GM21381 (cell line): Measurements from ENCODE around the gene AXIN1.
"Not testable (repeated sequence)": the region's sequence is repeated elsewhere in the genome, so short reads cannot be mapped to it uniquely, and the experiment has no call there.

Source experiments
- ATAC-seq: cut with Tn5 transposase; IDR thresholded peaks from one replicate; pipeline ENCODE4 v1.9.1; 2021; ENCODE audit warnings: mild to moderate bottlenecking, moderate library complexity; ENCODE audit not compliant: unreplicated experiment

Gene AXIN1, protein sequence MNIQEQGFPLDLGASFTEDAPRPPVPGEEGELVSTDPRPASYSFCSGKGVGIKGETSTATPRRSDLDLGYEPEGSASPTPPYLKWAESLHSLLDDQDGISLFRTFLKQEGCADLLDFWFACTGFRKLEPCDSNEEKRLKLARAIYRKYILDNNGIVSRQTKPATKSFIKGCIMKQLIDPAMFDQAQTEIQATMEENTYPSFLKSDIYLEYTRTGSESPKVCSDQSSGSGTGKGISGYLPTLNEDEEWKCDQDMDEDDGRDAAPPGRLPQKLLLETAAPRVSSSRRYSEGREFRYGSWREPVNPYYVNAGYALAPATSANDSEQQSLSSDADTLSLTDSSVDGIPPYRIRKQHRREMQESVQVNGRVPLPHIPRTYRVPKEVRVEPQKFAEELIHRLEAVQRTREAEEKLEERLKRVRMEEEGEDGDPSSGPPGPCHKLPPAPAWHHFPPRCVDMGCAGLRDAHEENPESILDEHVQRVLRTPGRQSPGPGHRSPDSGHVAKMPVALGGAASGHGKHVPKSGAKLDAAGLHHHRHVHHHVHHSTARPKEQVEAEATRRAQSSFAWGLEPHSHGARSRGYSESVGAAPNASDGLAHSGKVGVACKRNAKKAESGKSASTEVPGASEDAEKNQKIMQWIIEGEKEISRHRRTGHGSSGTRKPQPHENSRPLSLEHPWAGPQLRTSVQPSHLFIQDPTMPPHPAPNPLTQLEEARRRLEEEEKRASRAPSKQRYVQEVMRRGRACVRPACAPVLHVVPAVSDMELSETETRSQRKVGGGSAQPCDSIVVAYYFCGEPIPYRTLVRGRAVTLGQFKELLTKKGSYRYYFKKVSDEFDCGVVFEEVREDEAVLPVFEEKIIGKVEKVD

DNA sequence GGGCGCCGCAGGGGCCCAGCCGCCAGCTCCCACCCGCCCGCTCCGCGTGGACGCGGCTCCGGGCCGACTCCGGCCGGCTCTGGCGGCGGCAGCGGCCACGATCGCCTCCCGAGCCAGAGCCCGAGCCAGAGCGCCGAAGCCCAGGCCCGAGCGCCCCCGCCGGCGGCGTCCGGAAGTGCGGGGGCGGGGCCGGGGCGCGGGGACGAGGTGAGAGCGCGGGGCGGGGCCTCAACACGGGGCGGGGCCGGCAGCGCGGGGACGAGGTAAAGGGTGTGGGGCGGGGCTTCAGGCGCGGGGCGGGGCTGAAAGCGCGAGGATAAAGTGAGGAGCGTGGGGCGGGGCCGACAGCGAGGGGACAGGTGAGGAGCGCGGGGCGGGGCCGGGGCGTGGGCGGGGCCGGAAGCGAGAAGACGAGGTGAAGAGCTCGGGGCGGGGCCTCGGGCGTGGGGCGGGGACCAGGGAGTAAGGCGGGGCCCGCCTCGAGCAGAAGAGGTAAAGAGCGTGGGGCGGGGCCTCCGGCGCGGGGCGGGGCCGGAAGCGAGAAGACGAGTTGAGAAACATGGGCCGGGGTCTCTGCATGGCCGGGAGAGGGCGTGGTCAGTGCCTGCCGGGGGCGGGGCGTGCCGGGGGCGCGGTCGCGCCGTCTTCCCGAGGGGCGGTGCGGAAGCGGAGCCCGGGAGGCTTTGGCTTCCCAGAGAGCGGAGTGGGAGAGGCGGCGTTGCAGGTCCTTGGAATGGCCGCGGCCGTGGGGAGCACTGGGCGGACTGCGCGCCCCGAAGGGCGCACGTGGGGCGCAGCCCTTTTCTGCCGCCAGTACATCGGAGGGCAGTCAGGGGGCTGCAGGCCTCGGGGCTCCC lies at the start of gene AXIN1:
TSS of gene AXIN1 (minus strand) at position 177 of the 857 bp plus-strand sequence. CDS start 5,698 bp downstream, outside the sequence.
- peak; percentile 51 for ATAC-seq

DNA sequence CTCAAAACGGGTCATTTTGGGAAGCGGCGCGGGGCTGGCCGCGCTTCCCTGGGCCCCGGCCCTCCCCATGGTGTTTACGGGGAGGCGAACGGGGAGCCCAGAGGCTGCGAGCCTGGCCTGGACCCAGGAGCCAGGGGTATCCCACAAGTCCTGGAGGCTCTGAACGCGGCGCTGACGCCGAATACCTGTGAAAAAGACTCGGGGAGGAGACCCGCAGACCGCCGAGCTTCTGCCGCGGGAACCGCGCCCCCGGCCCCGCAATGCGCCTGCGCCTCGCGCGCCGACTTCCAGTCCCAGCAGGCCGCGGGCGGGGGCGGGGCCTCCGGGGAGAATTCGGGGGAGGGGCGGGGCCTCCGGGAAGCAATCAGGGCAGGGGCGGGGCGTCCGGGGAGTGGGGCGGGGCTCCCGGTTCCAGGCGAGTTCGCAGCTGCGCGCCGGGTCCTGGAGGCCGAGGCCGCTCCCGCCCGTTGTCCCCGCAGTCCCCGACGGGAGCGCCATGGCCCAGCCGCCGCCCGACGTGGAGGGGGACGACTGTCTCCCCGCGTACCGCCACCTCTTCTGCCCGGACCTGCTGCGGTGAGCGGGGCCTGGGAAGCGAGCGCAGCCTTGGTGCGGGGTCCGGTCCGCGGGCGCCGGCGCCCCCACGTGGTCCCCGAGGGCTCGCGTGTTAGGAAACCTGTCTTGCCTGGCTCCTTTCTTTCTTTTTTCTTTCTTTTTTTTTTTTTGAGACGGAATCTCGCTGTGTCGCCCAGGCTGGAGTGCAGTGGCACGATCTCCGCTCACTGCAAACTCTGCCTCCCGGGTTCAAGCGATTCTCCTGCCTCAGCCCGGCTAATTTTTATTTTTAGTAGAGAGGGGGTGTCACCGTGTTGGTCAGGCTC lies 49.2 kb upstream of the AXIN1 start, which contains the start of gene DECR2:
TSS of gene DECR2 (plus strand) at position 418 of the 881 bp plus-strand sequence. CDS start at position 497, 79 bp downstream.
- peak; percentile 49 for ATAC-seq

DNA sequence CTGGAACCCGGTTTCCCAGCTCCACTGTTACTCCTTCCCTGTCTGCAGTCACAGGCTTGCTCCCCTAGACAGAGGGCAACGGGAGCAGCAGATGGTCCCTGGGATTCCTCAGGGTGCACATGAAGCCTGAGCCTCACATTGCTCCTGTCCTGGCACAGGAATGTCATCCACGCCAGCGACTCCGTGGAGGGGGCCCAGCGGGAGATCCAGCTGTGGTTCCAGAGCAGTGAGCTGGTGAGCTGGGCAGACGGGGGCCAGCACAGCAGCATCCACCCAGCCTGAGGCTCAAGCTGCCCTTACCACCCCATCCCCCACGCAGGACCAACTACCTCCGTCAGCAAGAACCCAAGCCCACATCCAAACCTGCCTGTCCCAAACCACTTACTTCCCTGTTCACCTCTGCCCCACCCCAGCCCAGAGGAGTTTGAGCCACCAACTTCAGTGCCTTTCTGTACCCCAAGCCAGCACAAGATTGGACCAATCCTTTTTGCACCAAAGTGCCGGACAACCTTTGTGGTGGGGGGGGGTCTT lies 47.6 kb upstream of the AXIN1 start:
- ATAC-seq: no peak

DNA sequence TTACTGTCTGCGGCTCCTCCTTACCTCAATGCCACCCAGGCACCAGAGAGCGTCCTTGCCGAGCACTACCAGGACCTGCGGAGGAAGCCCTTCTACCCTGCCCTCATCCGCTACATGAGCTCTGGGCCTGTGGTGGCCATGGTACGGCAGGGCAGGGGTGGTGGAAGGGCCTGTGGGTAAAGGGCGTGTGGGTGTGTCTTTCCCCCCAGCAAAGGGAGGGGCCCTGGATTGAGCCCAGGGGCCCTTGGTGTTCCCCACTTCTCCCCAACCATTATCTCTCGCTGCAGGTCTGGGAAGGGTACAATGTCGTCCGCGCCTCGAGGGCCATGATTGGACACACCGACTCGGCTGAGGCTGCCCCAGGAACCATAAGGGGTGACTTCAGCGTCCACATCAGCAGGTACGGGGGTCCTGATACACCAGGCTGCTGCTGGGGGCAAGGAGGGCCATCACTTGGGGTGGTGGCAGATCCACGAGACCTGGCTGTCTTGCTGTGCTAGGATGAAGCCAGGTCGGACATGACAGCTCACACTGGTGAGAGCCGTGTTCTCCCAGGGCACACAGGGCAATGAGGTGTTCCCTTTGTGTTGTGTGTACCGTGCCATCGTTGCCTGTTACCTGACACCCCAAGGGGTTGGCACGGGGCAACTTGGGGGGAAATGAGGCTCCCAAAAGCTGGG lies 47.0 kb upstream of the AXIN1 start:
- no peak for ATAC-seq

DNA sequence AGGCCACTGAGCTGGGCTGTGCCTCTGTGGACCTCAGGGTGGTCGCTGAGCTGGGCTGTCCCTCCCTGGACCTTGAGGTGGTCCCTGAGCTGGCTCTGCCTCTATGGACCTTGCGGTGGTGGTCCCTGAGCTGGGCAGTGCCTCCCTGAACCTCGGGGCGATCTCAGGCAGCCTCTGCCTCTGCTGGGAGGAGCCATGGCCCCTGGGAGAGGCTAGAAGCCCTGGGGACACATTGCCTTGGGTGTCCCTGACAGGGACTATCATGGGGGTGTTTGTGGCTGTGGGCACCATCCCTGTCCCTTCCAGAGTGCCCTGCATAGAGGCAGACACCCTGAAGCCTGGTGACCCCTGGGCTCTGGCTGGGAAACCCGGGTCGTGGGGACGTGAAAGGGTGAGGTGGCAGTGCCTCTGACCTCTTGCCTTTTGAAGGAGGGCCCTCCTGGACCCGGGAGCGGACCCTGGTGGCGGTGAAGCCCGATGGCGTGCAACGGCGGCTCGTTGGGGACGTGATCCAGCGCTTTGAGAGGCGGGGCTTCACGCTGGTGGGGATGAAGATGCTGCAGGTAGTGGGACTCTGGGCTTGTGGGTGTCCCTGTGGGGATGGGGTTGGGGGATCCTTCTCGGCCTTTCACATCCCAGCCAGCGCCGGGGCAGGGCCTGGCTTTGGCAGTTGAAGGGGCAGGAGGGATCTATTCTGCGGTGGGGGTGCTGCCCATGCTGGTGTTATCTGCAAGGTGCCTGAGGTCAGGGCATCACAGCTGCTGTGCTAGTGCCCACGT lies 46.2 kb upstream of the AXIN1 start:
- ATAC-seq: no peak

DNA sequence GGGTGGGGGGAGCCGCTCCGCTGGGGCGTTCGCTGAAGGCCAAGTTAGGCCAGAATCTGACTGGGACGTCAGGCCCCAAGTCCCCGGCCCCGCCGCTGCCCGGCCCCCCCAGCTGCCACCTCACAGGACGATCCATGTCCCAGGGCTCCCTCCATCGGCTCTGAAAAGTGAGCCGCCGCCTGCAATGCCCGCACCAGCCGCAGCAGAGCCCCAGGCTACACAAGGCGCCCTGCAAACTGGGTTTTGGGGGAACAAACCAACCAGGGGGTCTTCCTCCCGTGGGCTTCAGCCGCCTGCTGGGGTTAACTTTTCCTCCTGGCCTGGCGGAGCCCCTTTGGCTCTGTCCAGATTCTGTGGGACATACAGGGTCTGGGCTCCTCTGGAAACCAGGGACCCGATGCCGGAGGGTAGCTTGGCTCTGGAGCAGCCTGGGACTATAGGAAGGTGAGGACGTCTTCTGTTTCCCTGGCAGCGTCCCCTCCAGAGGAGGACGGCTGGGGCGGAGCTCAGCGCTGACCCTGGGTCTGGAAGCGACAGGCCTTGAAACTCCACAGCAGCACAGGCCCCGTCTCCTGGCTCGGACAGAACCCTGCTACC lies 45.3 kb upstream of the AXIN1 start:
- no peak for ATAC-seq

DNA sequence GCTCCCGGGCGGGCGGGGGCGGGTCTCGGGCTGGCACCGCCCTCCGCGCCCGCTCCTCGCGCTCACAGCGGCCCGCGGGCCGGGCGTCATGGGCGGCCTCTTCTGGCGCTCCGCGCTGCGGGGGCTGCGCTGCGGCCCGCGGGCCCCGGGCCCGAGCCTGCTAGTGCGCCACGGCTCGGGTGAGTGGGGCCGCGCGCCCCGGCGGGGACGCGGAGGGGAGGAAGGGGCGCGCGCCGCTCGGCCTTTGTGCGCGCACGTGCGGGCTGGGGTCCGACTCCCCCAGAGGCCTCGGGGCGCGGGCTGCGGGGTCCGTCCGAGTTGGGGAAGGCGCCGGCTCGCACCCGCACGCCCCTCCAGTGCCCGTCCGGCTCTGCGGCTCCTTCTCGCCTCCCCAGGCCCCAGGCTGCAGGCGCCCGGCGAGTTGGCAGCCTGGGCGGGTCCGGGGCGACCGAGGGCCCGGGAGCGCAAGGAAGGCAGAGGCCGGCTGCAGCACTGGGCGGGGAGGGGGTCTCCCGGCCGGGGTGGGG lies 44.7 kb upstream of the AXIN1 start, which contains the start of gene NME4:
TSS of gene NME4 (plus strand) at position 65 of the 527 bp plus-strand sequence. CDS start at position 89, 24 bp downstream.
- no peak for ATAC-seq

DNA sequence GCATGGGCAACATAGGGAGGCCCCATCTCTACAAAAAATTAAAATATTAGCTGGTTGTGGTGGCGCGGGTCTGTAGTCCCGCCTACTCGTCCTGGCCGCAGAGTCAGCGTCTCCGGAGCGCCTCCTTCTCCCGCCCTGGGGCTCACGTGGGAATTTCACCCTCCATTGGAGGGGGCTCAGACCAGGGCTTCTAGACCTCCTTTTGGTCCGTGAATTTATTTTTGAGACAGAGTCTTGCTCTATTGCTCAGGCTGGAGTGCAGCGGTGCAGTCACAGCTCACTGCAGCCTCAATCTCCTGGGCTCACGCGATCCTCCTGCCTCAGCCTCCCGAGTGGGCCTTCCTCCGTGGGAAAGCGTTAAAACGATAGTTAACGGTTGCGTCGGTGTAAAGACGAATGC lies 44.1 kb upstream of the AXIN1 start:
- ATAC-seq: no peak

DNA sequence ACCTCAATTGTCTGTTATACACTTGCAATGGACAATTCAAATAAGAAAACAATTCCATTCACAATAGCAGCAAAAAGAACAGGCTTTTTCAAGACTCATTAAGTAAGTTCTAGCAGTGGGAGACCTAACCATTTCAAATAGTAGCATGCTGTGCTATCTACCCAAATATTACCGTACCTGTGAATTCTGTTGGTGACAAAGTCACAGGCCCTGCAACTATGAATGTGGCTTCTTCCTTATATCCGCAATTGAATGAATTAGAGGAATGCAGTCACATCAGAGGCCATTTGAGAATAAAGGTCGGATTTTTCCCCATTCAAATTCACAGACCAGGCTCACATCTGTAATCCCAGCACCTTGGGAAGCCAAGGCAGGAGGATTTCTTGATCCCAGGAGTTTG lies 43.7 kb upstream of the AXIN1 start:
- ATAC-seq: no peak

DNA sequence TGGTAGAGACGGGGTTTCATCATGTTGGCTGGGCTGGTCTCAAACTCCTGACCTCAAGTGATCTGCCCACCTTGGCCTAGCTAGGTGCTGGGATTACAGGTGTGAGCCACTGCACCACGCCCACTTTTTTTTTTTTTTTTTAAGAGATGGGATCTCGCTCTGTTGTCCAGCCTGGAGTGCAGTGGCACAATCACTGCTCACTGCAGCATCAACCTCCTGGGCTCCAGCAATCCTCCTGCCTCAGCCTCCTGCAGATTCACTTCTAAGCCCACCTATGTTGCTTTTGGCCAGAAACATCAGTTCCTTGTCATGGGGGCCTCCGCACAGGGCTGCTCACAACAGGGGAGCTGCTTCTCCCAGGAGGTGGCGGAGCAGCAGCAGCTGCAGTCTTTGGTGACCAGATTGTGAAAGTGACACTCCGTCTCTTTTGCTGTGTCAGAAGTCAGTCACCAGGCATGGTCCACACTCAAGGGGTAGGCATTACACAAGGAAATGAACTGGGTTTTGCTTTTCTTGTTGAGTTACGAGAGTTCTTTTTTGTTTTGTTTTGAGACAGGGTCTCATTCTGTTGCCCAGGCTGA lies 40.0 kb upstream of the AXIN1 start:
- no peak for ATAC-seq

DNA sequence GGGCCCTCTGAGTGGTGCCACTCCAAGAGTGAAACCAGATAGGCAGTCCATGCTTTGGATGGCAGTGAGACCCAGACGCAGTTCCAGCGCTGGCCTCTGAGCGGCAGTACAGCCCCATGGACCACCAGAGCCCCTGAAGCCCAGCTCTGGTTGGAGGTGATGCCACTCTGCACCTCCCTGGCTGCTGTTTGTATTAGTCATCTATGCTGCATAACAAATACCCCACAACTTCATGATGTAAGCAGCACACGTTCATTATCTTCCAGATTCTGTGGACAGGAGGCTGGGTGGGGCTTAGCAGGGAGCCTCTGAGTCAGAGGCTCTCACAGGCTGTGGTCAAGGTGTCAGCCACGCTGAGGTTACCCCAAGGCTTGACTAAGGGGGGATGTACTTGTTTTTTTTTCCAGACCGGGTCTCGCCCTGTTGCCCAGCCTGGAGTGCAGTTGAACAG lies 39.4 kb upstream of the AXIN1 start:
- no peak for ATAC-seq

DNA sequence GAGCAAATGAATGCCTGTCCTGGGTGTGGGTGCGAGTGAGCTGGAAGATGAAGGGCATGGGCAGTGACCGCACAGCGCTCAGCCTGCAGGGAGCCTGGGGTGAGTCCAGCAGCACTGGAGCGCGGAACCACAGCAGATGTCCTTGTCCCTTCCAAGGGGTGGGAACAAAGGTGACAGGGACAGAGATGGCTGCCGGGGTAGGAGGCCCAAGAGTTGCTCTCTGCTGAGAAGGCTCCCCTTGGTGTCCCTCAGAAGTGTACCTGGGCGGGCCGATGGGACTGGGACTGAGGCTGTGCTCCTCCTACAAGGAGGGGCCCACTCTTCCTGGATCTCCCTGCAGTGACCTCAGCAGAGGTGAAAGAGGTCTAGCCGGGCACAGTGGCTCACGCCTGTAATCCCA lies 36.8 kb upstream of the AXIN1 start:
- ATAC-seq: no peak

DNA sequence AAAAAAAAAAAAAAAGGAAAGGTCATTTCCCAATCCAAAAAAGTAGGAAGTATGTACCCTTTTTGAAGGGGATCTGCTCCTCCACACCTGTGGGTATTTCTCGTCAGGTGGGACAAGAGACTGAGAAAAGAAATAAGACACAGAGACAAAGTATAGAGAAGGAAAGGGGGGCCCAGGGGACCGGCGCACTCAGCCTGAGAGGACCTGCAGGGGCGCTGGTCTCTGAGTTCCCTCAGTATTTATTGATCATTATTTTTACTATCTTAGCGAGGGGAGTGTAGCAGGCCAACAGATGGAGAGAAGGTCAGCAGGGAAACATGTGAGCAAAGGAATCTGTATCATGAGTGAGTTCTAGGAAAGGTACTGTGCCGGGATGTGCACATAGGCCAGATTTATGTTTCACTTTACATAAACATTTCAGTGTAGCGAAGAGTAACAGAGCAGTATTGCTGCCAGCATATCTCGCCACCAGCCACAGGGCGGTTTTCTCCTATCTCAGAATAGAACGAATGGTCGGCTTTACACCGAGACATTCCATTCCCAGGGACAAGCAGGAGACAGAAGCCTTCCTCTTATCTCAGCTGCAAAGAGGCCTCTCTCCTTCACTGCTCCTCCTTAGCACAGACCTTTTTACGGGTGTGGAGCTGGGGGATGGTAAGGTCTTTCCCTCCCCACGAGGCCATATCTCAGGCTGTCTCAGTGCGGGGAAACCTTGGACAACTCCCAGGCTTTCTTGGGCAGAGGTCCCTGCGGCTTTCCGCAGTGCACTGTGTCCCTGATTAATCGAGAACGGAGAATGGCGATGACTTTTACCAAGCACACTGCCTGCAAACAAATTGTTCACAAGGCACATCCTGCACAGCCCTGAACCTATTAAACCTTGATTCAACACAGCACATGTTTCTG lies 35.5 kb upstream of the AXIN1 start:
- ATAC-seq: not testable (repeated sequence)

DNA sequence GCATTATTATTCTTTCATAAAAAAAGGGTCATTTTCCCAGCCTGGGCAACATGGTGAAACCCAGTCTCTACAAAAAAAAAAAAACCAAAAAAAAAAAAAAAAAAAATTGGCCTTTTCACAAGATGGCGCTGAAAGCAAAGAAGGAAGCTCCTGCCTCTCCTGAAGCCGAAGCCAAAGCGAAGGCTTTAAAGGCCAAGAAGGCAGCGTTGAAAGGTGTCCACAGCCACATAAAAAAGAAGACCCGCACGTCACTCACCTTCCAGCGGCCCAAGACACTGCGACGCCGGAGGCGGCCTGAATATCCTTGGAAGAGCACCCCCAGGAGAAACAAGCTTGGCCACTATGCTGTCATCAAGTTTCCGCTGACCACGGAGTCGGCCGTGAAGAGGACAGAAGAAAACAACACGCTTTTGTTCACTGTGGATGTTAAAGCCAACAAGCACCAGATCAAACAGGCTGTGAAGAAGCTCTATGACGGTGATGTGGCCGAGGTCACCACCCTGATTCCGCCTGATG lies 34.2 kb upstream of the AXIN1 start:
- ATAC-seq: no peak

DNA sequence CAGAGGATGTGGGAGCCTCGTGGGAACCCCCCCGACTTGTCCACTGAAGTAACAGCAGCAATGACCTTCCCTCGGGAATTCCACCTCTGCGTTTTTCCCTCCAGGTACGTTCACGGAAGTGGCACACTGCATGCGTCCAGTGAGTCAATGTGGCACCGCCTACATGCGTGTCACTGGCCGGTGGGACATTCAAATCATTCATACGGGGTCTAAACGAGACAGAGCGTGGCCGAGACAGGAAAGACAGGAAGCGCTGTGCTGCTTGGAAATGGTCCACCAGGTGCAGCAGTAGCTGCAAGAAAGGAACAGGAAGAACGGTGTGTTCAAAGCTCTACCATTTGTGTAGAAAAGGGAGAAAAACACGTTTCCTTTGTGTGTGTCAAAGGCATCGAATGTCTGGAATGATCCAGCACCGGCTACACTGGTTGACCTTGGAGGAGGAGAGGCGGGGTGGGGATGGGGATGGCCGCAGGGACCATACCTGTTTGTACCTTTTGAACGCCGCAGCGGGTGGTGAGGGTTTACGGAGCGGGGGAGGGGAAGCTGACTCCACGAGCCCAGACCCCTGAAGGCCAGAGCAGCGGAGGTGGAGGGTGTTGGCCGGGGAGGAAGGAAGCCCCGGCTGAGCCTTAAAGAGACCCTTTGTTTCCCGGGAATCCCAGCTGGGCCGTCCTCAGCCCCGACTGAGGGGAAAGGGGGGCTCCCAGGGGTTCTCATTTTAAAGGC lies 31.0 kb upstream of the AXIN1 start:
- ATAC-seq: peak; percentile 30
